ENCODE measurements around the gene GPR89A.
"Not testable (repeated sequence)": the region's sequence is repeated elsewhere in the genome, so short reads cannot be mapped to it uniquely, and the experiment has no call there.

DNA sequence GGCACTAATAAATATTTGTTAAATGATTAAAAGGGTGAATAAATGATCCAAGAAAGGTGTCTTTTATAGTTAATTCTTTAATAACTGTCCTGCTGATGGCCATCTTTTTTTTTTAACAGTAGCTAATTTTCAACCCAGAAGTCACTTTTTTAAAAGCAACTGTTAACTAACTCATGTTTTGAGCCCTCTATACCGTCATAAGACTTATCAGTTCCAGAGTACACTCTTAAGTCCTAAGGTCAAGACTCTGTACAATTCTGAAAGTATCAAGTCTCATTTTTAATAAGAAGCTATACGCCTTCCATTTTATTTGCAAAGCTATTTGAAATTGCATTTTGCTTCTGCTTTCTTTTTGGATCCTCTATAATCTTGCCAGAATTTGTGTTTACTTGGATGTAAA, 3.0 kb downstream of the GPR89A start:
- TF ChIP-seq, protein P1, sequence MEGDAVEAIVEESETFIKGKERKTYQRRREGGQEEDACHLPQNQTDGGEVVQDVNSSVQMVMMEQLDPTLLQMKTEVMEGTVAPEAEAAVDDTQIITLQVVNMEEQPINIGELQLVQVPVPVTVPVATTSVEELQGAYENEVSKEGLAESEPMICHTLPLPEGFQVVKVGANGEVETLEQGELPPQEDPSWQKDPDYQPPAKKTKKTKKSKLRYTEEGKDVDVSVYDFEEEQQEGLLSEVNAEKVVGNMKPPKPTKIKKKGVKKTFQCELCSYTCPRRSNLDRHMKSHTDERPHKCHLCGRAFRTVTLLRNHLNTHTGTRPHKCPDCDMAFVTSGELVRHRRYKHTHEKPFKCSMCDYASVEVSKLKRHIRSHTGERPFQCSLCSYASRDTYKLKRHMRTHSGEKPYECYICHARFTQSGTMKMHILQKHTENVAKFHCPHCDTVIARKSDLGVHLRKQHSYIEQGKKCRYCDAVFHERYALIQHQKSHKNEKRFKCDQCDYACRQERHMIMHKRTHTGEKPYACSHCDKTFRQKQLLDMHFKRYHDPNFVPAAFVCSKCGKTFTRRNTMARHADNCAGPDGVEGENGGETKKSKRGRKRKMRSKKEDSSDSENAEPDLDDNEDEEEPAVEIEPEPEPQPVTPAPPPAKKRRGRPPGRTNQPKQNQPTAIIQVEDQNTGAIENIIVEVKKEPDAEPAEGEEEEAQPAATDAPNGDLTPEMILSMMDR (conservative IDR thresholded peaks at IDR 0.05), result not testable (repeated sequence)
- not testable (repeated sequence) for TF ChIP-seq ZFX (IDR thresholded peaks at IDR 0.05)
